HG03558 (cell line): ENCODE results near the gene ZDHHC22.

Experiments used
- ATAC-seq: cut with Tn5 transposase; IDR thresholded peaks from one replicate; pipeline ENCODE4 v1.9.1; 2021; ENCODE audit warnings: moderate number of reproducible peaks; ENCODE audit not compliant: unreplicated experiment; ENCODE audit errors: extremely low read depth

ZDHHC22 gene

DNA sequence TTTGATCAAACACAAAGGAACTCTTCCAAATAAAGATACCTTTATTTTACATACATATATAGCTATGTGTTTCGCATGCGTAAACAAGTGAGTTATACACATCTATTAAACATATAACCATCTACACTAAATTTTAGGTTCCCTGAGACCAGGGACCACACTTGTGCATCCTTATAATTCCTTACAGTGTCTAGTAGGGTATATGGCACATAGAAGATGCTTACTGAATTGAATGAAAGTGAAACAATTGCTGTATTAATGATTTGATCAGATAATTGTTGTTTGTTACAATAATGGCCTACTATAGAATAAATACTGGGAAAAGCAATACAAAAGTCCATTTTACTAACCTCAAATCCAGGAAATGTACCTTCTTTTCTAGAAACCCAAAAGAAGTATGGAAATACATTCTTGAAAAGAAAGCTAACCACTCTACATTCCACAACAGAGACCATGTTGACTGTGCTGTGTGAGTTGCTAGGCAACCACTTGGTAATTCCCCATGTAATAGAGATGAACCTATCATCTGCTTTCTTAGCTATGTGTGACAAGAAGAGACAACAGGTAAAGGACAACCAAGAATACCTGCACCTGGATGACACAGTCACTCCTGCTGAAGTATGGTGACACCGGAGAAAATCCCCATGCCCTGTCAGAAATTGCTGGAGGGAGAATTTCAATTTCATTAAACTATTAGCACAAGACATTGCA lies 55.4 kb downstream of the ZDHHC22 start:
- ATAC-seq: no peak

DNA sequence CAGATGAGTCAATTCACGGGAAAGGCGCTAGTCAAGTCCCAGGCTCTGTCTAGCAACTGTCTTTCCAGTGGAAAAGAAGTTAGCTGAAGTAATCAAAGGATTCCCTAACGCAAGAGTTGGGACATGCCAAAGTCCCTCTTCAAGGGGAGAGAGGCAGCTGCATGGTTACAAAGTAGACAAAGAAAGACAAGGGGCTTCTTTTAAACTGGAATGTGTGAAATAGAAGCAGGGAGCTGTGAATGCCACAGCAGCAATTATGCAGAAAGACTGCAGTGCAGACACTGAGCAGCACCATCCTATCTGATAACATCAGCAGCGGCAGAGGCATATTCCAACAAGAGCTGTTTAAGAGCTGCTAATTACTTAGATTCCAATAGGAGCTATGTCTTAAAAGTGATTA lies 56.1 kb downstream of the ZDHHC22 start:
- ATAC-seq: no peak

DNA sequence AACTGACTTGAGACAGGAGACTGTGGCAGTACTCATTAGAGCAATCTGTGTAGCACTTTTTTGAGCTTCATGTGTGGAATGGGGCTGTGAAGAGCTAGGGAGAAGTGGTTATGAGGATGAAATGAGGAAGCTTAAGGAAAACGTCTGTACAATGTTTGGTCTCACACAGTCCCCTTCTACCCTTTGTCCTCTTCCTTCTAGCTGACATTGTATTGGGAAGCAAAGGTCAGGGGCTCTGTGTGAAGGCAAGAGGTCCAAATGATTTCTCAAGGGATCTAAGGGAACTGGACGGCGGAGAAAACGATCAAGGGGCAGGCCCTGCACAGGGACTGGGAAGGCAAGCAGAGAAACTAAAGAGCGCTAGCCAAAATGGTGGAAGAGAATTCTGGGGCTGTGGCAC lies 56.6 kb downstream of the ZDHHC22 start:
- no peak for ATAC-seq

DNA sequence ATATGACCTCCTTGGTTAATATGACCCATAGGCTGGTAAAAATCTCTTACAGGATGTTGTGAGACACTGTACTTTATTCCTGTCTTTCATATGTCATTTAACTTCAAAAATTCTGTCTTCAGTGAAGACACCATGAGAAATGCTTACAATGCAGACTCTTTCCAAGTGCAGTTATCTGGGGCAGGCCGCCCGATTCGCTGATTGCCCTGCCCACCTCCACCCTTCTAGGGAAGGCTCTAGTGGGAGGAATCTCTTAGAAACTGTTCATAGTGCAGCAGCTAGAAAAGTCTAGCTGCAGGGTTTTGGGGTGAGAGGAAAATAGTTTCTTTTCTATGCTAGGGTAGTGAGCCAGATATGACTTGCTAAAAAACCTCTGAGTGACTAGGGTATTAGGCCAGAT lies 58.5 kb downstream of the ZDHHC22 start:
- ATAC-seq: no peak

DNA sequence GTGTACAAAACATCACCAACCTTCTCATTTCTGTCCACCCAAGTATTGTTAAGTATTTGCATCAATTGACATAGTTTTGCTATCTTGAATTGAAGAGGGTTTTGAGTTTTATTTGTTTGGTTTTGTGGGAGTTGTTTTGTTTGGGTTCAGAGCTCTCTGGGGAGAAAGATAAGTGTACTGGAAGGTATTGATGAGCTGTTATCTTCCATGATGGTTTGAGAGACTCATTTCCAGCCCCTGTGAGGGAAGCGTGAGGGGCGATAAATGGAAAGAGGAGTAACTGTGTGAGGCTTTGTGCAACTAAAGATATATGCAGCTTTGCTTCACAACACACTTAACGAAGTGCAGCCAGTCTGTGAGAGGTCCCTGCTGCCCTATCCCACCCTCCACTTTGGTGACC lies 59.2 kb downstream of the ZDHHC22 start:
- ATAC-seq: no peak
